ENCODE data around the gene ISCU.

The ISCU gene

DNA sequence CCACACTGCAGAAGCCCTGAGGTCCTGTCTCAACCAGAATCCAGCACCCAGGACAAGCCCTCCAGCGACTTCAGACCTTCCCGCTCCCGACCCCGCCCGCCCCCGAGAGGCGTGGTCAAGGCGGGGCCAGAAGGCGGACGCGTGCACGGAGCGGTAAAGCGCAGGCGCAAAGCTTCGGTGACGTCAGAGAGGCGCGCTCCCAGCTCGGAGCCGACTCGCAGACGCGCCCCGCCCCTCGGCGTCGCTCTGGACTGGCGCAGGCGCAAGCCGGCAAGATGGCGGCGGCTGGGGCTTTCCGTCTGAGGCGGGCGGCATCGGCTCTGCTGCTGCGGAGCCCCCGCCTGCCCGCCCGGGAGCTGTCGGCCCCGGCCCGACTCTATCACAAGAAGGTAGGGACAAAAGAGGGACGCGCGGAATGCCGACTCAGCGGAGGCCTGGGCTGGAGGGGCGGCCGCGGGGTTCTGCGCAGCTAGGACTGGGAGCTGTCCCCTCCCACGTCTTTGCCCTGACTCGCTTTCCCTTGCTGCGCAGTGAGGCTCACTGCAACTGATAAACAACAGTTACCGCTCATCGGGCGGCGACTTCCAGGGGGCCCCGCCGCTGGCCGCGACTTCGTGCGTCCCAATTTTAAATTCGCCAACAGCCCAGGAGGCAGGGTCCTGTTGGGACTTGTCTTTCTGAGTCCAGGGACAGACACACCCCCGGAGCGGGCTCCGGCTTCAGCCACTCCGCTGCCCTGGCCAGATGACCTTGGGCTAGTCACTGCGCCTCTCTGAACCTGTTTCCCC, at the start of gene ISCU:
TSS of gene ISCU (plus strand) at position 249 of the 788 bp plus-strand sequence. CDS start at position 276, 27 bp downstream.
- TF ChIP-seq TAF1 (IDR thresholded peaks at IDR 0.05; ENCODE audit: low read depth) (peak; percentile 64; the same call in 1 of the 2 replicates), TCF12 (IDR thresholded peaks at IDR 0.05; ENCODE audit: low read depth) (peak; percentile 8; the same call in 1 of the 2 replicates), CREB1 (IDR thresholded peaks at IDR 0.05; ENCODE audit: low read depth) (peak; percentile 82), RAD21 (IDR thresholded peaks at IDR 0.05; ENCODE audit: low read depth) (no peak), YY1 (IDR thresholded peaks at IDR 0.05; ENCODE audit: low read depth) (peak; percentile 94), EP300 (IDR thresholded peaks at IDR 0.05; ENCODE audit: borderline replicate concordance) (no peak)
- TF ChIP-seq, protein P1, sequence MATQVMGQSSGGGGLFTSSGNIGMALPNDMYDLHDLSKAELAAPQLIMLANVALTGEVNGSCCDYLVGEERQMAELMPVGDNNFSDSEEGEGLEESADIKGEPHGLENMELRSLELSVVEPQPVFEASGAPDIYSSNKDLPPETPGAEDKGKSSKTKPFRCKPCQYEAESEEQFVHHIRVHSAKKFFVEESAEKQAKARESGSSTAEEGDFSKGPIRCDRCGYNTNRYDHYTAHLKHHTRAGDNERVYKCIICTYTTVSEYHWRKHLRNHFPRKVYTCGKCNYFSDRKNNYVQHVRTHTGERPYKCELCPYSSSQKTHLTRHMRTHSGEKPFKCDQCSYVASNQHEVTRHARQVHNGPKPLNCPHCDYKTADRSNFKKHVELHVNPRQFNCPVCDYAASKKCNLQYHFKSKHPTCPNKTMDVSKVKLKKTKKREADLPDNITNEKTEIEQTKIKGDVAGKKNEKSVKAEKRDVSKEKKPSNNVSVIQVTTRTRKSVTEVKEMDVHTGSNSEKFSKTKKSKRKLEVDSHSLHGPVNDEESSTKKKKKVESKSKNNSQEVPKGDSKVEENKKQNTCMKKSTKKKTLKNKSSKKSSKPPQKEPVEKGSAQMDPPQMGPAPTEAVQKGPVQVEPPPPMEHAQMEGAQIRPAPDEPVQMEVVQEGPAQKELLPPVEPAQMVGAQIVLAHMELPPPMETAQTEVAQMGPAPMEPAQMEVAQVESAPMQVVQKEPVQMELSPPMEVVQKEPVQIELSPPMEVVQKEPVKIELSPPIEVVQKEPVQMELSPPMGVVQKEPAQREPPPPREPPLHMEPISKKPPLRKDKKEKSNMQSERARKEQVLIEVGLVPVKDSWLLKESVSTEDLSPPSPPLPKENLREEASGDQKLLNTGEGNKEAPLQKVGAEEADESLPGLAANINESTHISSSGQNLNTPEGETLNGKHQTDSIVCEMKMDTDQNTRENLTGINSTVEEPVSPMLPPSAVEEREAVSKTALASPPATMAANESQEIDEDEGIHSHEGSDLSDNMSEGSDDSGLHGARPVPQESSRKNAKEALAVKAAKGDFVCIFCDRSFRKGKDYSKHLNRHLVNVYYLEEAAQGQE (IDR thresholded peaks at IDR 0.05; ENCODE audit: low read depth), result 0 out of 2 replicates have a peak, but pooled peaks have one; percentile 14
- TF ChIP-seq, protein P2, sequence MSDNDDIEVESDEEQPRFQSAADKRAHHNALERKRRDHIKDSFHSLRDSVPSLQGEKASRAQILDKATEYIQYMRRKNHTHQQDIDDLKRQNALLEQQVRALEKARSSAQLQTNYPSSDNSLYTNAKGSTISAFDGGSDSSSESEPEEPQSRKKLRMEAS (IDR thresholded peaks at IDR 0.05), result peak; percentile 65; the same call in 1 of the 2 replicates

DNA sequence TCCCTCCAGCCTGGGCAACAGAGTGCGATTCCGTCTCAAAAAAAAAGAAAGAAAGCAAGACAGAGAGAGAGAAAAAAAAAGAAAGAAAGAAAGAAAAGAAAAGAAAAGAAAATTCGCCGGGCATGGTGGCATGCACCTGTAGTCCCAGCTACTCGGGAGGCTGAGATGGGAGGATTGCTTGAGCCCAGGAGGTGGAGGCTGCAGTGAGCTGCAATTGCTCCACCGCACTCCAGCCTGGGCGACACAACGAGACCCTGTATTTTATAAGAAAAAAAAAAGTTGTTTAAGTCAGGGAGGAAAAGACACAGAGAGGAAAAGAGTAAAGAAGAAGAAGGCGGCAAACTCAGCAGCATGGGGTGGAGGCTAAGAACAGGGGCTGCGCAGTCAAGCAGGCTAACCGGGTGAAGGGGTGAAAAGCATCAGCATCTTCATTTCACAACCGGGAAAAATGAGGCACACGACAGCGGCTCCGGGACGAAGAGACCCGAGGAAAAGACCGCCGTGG, 47.9 kb upstream of the ISCU start:
- no peak for TF ChIP-seq EGR1 (IDR thresholded peaks at IDR 0.05)
- no peak for TF ChIP-seq TAF1 (IDR thresholded peaks at IDR 0.05; ENCODE audit: low read depth)
- TF ChIP-seq CREB1 (IDR thresholded peaks at IDR 0.05; ENCODE audit: low read depth), result no peak
- no peak for TF ChIP-seq YY1 (IDR thresholded peaks at IDR 0.05; ENCODE audit: low read depth)
- no peak for TF ChIP-seq NFIC (IDR thresholded peaks at IDR 0.05)

DNA sequence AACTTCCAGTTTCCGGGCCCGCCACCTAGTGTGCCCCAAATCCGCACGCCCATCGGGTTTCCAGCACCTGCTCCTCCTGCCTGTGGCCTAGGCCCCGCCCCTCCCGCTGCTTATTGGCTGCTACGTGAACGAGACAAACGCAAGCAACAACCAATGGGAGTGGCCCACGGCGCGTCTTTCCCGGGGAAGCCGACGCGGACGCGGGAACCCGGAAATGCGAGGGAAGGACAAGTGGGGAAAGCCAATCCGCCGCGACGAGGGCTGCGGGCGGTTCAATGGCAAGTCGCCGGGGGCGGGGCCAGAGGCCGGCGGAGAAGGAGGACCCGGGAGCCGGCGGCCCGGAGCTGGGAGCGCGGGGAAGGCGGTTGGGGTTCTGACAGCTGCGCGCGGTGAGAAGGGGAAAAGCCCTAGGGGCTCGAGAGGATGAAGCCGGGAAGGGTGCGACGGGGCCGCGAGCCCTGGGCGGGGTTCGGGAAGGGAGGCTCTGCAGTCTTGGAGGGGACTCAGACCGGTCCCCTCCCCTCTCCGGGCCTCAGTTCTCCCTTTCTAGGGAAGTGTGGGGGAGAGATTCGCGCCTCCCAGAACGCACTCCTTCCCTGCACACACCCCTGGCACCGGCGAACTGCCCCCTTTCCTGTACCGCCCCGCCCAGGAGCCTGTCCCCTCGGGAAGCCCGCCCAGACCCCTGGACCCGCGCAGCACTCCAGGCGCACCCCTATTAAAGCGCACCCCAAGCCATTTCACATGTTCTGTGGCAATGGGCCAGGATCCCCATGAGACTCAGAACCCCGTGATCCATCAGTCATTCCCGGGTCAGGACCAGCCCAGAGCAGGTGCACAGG, 47.2 kb upstream of the ISCU start, which contains the start of gene FICD:
TSS of gene FICD (plus strand) at position 305 of the 842 bp plus-strand sequence. CDS start 1,696 bp downstream, outside the sequence.
- TF ChIP-seq, protein P2 (IDR thresholded peaks at IDR 0.05), result peak; percentile 67; the same call in 1 of the 2 replicates
- TF ChIP-seq RAD21 (IDR thresholded peaks at IDR 0.05; ENCODE audit: low read depth), result no peak
- peak; percentile 82 for TF ChIP-seq CREB1 (IDR thresholded peaks at IDR 0.05; ENCODE audit: low read depth)
- TF ChIP-seq, protein P3, sequence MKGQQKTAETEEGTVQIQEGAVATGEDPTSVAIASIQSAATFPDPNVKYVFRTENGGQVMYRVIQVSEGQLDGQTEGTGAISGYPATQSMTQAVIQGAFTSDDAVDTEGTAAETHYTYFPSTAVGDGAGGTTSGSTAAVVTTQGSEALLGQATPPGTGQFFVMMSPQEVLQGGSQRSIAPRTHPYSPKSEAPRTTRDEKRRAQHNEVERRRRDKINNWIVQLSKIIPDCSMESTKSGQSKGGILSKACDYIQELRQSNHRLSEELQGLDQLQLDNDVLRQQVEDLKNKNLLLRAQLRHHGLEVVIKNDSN (IDR thresholded peaks at IDR 0.05), result no peak
- TF ChIP-seq, protein P1 (IDR thresholded peaks at IDR 0.05; ENCODE audit: low read depth), result no peak
- TF ChIP-seq YY1 (IDR thresholded peaks at IDR 0.05; ENCODE audit: low read depth), result no peak
- TF ChIP-seq FOXM1 (IDR thresholded peaks at IDR 0.05; ENCODE audit: borderline replicate concordance, low read depth), result peak; percentile 31; the same call in 1 of the 2 replicates
- TF ChIP-seq EP300 (IDR thresholded peaks at IDR 0.05; ENCODE audit: borderline replicate concordance), result no peak
- TF ChIP-seq ZBTB7A (IDR thresholded peaks at IDR 0.05; ENCODE audit: low read depth), result no peak
- TF ChIP-seq TCF12 (IDR thresholded peaks at IDR 0.05; ENCODE audit: low read depth), result no peak
- peak; percentile 48 for TF ChIP-seq TAF1 (IDR thresholded peaks at IDR 0.05; ENCODE audit: low read depth)
- no peak for TF ChIP-seq EGR1 (IDR thresholded peaks at IDR 0.05)
- TF ChIP-seq CEBPB (IDR thresholded peaks at IDR 0.05), result no peak
- TF ChIP-seq NFIC (IDR thresholded peaks at IDR 0.05), result no peak
- no peak for TF ChIP-seq TEAD4 (IDR thresholded peaks at IDR 0.05)

DNA sequence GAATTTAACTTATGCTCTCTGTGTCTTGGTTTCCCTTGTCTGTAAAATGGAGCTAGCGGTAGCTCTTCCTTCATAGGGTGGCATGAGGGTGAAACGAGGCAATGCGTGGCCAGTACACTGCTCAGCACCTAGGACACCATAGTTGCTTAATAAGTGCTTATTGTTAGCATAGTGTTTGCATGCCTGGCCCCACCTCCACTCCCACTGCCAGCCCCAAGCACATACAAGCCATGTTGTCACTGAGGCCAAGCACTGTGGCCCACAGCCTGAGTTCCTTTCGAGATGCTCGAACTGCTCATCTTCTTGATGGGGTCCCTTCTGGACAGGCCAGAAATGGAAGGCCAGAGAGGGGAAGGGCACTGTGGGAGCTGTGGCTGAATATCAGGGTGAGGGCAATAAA, 46.5 kb upstream of the ISCU start:
- no peak for TF ChIP-seq TAF1 (IDR thresholded peaks at IDR 0.05; ENCODE audit: low read depth)
- TF ChIP-seq TEAD4 (IDR thresholded peaks at IDR 0.05), result no peak
- no peak for TF ChIP-seq ZBTB7A (IDR thresholded peaks at IDR 0.05; ENCODE audit: low read depth)
- TF ChIP-seq, protein P1 (IDR thresholded peaks at IDR 0.05; ENCODE audit: low read depth), result no peak
- TF ChIP-seq, protein P2 (IDR thresholded peaks at IDR 0.05), result no peak
- no peak for TF ChIP-seq YY1 (IDR thresholded peaks at IDR 0.05; ENCODE audit: low read depth)
- no peak for TF ChIP-seq EGR1 (IDR thresholded peaks at IDR 0.05)
- TF ChIP-seq CREB1 (IDR thresholded peaks at IDR 0.05; ENCODE audit: low read depth), result no peak
- TF ChIP-seq RAD21 (IDR thresholded peaks at IDR 0.05; ENCODE audit: low read depth), result no peak
- TF ChIP-seq FOXM1 (IDR thresholded peaks at IDR 0.05; ENCODE audit: borderline replicate concordance, low read depth), result no peak
- TF ChIP-seq TCF12 (IDR thresholded peaks at IDR 0.05; ENCODE audit: low read depth), result no peak
- no peak for TF ChIP-seq CEBPB (IDR thresholded peaks at IDR 0.05)
- no peak for TF ChIP-seq NFIC (IDR thresholded peaks at IDR 0.05)
- no peak for TF ChIP-seq EP300 (IDR thresholded peaks at IDR 0.05; ENCODE audit: borderline replicate concordance)
- TF ChIP-seq, protein P3 (IDR thresholded peaks at IDR 0.05), result no peak

Data from Ishikawa (cell line).